Activated T-helper 9 cell treated with anti-CD3 and anti-CD28 coated beads, Interleukin-2, amount 50 U/mL, for 16 hours (primary cell): Measurements from ENCODE around the gene SPRR4.

Experiments
- DNase-seq: peaks from one replicate; pipeline ENCODE4 v3.0.0-alpha.2; 2020; ENCODE audit warnings: low read depth

Gene SPRR4, protein sequence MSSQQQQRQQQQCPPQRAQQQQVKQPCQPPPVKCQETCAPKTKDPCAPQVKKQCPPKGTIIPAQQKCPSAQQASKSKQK

DNA sequence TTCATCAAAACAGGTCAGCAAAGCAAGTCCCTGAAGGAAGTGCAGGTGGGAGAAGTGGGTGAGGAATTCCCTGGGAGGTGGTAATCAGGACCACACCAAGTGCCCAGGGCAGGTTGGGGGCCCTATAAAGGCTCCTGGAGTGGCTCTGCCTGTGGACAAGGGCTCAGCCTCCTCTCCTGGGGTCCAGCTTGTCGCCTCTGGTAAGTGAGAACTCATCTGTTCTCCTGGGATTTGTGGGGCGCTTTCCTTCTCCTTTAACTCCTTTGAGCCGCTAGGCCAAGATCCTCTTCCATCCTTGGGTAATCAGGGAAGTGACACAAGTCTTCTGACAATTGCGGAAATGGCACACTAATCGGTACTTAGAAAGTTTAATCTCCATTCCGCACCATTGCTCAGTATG is at the start of gene SPRR4:
SPRR4 (plus strand) TSS at position 154 of the 400 bp plus-strand sequence. CDS start 1,243 bp downstream, outside the sequence.
- DNase-seq = no peak

DNA sequence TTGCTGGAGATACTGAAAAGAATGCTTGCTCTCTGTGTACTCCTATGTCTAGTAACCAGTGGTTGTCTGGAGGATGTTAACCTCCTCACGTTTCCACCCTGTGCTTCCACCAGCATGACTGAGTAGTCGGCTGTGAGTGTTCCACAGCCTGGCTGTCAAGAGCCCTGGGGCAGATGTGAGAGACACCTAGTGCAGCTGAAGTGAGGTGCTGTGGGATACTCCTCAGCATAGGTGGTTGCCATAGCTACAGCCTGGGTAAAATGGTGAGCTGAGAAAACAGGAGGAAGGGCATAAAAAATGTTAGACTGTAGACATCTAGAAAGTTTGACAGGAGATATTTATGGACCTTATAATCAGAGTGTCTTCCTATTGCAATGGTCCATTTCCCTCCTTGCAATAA is 46.3 kb upstream of the SPRR4 start:
- DNase-seq = no peak

DNA sequence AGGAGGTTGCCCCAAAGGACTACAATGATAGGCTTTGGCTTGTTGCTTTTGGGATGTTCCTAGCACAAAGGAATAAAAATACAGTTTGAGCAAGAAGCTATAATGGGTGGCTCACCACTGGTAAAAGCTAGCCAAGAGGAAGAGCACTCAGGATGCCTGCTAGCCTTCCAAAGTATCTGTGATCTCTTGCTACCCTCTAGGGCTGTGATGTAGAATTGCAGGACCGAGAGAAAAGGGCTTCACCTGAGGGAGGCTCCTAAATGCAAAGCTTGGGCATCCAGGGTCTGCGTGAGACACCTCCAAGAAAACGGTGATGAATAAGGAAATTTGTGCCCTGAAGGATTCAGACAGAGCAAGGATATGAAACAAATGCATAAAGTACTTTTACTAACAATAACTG is 44.4 kb upstream of the SPRR4 start:
- no peak for DNase-seq

DNA sequence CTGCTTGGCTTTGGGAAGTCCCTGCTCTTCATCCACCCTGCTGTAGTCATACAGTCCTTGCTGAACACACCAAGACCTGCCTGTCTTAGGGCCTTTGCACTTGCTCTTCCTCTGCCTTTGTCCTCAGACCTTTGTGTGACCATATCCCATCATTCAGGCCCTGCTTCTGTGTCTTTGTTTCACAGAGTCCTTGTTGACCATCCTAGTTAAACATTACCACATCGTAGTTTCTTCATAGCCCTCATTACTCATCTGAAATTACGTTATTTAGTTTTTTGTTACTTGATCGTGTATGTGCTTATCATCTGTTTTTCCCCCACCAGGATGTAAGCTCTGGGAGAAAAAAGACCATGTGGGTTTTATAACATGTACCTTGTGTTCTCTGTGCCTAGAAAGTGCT is 41.8 kb upstream of the SPRR4 start:
- no peak for DNase-seq

DNA sequence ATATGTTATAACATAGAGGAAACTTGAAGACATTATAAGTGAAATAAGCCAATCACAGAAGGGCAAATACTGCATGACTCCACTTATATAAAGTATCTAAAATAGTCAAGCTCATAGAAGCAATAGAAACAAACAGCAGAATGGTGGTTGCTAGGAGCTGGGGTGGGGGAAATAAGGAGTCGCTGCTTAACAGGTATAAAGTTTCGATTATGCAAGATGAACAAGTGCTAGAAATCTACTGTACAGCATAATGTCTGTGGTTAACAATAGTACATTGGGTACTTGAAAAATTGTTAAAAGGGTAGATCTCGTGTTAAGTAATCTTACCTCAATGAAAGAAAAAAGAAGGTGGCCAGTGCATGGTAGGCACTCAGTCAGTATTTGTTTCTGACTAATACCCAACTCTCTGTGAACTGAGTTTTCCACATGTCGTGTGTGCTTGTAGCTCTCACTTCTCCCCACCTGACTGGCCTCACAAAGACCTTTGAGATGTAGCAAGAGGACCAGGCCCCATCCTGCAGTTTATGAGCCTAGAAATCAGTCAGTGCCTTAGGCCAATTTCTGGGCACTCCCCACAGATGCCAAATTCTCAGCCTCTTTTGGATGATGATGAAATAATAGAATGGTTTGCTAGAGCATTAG is 38.2 kb upstream of the SPRR4 start:
- no peak for DNase-seq

DNA sequence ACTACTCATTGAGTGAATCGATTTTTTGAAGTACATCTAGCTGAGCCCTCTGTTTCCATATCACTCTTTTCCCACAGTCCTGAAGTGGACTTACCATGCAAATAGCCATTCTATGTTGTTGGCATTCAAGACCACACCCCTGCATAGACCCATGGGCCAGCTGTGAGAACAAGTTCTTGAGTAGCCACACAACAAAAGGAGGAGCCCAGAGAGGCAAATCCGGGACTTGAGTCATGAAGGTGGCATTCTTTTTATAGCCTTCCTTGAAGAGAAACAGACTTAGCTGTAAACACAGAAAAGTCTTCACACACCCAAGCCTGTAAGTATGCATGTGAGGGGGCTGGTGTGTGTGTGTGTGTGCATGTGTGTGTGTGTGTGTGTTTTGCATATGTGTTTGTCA is 37.3 kb upstream of the SPRR4 start:
- DNase-seq = no peak

DNA sequence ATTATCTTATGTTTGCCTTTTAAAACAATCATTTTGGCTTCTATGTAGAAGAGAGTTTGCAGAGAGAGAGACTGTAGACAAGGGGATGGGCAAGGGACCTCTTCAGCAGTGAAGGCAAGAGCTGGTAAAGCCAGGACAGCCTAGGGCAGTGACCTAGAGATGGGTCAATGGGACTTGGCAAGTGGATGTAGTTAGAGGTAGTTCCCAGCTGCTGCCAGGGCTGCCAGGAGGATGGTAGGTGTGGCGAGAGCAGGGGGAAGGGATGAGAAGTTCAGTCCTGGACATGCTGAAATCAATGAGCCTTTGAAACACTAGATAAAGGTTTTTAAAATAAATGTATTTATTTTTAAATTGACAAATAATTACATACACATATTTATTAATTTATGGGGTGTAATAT is 29.8 kb upstream of the SPRR4 start:
- DNase-seq = no peak

DNA sequence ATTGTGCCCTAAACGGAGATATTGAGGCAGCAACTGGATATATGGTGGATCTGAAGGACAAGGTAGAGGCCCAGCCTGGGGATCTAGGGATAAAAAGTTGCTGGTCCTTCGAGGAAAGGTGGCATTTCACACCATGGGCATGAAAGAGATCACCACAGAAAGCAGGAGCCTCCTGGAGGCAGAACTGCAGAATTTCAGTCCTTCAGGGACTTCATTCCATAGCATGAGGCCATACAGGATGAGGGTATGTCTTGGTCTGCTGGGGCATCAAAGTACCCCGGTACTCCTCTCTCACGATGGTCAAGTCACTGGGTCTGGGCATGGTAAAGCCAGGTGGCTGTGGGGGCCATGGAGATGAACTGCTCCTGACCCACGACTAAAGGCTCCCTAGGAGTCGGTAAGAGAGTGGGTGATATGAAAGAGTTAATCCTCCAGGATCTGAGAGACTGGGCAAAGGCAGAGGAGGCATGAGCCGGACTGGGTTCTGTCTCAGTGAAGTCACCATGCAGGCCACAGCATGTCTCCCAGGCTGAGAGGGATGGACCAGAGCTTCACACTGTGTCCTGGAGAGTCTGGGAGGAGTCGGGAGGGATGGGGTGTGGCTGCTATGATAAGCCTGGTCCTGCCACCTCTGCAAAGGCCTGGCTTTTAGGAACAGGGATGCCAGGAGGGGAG is 29.3 kb upstream of the SPRR4 start:
- no peak for DNase-seq

DNA sequence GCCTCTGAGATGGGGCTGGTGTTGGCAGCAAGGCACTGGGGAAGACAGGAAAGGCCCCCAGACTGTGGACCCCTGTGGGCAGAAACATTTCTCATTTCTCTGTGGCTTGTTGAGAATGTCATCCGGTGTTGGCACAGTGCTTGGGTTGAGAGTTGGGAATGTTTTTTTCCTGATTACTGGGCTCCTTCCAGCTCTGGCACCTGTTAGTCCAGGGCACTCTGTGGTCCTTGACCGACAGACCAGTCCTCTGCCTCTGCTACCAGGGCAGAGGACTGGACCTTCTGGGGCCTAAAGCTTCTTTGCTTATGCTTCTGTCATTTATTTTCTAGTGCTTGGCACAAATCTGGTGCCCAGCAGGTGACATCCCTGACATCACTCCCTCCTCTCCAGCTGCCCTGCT is 28.3 kb upstream of the SPRR4 start:
- no peak for DNase-seq

DNA sequence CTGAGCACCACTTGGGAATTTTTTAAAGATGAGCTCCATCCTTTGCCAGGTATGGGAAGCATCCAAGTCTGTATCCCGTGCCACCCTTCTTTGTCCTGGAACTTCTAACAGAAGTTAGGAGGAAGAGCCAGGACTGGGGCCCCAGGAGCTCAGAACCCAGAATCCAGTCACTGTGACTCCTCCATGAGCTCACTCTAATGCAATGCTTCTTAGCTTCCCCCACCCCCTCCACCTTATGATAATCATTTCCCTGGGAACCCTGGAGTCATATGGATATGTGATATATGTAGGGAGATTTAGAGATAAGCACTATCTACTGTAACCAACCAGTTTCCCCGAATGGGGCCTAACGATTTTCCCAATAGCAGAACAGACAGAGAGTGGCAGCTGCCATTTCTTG is 24.2 kb upstream of the SPRR4 start:
- DNase-seq = no peak

DNA sequence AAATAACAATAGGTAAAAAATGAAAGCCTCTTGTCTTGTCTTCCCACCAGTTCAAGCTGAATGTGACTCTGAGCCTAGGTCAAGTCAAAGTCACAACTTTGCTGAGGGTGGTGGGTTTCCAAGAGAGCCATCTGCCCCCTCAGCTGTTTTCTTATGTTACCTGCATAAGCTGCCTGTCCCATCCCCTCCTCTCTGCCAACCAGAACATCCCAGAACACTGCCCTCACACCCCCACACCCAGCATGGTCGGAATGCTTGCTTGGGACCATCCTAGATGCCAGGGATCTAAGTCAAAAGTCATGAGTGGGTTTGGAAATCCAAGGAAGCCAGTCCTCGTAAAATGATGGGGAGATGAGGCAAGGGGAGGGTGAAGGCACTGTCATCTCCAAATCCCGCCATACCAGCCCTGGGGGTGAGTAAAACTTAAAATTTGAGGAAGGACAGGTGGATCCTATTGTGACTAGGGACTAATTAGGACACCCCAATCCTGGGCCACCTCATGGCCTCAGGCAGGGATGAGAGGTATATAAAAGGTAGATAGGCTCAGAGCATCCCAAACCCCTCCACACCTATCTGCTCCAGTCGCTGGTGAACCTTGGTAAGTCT is 23.7 kb upstream of the SPRR4 start, which contains the start of gene SPRR5:
SPRR5 (plus strand) TSS at position 556 of the 606 bp plus-strand sequence. CDS start 1,349 bp downstream, outside the sequence.
- no peak for DNase-seq

DNA sequence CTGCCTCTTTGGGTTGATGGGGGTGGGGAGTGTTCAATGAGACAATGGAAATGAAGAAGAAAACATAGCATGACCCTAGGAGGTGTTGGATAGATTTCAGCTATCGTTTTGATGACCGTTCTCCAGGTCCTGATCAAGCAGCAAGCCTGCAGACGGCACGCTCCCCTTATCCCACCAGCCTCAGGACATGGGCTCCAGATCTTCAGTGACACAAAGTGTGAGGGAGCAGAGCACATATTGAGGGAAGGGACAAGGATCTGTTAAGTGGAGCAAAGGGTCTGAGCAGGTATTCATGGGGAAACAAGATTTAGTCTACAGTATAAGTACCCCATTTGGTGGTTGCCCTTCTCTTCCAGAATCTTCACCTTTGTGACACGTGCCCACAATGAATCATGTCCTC is 18.7 kb upstream of the SPRR4 start:
- no peak for DNase-seq

DNA sequence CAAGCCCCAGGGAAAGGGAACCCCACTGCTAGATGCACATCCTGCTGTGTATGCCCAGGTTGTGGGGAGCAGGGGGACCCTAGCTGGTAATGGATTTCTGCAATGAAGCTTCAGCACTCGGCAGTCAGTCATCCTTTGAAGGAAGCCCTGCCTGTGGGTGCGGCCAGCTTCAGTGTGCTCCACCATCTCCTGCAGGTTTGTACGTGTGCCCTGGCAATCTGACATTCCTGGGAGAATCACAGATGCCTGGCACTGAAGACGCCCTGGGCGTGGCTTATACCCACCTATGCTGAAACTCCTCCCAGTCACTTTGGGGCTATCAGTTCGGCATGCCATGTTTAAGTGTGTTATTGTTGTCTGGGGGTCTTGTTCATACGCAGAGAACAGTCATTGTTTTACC is 16.7 kb upstream of the SPRR4 start:
- no peak for DNase-seq

DNA sequence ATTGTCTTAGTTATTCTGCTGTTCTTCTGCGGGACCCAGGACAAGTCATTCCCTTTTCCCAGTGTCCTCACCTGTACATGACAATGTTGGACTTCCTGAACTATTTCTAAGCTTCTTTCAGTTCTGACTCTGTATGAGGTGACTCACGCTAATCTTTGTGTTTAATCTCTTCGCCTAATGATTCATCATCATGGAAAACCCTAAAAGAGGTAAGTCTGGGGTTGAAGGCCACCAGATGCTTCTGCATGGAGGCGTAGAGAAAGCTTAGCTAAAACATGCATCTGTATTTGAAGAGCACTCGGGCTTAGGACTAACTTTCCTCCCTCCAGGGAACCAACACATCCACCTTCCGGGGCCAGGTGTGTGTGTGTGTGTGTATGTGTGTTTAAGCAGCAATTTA is 16.0 kb upstream of the SPRR4 start:
- DNase-seq = no peak

DNA sequence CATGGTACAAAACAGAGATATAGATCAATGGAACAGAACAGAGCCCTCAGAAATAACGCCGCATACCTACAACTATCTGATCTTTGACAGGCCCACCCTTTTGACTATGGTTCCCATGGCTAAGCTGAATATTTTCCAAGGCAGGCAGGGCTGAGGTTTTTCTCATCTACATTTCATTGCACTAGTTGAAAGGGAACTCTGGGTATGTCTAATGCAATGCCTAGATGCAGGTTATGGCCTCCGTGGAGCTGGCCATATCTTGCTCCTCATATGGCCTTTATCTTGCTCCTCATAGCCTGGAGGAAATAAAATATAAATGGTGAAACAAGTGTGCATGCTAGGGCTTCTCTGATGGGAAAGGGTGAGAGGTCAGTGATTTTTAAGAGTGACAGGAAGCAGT is 12.9 kb upstream of the SPRR4 start:
- no peak for DNase-seq

DNA sequence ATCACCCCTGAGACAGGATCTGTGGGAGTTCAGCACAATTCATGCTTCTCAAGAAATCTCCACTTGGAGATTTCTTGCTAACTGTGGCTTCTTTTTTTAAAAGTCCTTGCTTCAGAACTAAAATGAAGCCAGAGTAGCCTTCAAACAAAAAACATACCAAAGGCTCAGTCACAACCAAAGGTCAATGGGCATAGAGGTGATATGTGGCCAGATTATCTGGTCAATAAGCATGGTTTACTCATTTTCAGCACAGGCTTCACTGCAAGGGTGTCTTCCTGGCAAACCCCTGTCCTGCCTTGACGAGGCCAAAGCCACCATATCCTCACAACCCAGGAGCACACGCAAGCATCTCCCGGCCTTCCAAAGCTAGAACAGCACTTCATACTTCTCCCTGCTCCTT is 11.2 kb upstream of the SPRR4 start:
- DNase-seq = no peak

DNA sequence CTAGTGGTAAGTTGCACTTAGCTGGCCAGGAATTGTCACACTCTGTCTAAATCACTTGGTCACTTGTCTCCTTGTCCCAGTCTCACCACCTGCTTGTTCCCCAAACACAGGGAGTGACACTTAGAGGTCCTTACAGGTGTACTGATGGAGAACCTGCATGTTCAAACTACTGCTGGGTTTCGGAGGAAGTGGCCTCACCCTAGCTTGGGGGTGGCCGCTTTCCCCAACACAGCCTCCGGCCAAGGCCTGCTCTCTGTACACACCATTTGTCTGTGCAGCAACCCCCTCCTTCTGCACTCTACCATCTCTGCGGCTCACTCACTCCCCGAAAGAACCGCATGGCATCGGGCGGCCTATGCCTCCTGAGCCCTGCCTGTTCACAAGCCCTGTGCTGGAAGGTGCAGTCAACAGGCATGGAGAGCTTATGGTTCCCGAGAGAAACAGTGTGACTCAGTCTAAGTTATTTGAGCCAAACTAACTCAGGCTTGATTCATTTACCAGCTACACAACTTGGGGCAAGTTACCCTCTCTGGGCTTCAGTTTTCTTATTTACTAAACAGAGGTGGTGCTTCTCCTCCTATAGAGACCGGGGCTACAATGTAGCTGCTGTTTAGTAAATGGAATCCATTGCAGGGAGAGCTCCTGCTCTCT is 10.5 kb upstream of the SPRR4 start:
- no peak for DNase-seq

DNA sequence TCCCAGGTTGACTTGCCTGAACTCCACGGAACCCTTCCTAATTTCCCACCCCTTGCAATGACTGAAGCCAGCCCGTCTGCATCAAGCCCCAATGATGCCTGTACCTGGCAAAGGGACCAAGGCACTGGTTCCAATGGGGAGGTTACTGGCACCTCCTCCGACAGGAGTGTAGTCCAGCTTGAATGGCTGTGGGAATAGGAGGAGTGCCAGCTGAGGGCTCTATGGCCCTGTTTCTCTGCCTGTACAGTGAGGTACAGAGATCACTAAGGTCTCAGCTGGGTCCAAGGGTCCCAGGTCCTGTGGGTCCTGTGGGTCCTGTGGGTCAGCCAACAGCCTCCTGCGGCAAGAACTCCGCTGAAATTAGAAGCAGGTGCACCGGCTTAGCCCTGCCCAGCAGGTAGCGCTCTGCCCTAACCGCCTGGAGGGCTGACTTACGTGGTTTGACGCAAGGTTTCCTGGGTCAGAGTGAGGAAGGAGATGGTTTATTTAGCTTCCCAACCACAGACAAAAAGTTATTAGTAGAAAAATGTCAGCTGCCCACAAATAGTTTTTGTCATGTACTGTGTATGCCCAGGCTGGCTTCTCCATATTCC is 9.9 kb upstream of the SPRR4 start:
- no peak for DNase-seq

DNA sequence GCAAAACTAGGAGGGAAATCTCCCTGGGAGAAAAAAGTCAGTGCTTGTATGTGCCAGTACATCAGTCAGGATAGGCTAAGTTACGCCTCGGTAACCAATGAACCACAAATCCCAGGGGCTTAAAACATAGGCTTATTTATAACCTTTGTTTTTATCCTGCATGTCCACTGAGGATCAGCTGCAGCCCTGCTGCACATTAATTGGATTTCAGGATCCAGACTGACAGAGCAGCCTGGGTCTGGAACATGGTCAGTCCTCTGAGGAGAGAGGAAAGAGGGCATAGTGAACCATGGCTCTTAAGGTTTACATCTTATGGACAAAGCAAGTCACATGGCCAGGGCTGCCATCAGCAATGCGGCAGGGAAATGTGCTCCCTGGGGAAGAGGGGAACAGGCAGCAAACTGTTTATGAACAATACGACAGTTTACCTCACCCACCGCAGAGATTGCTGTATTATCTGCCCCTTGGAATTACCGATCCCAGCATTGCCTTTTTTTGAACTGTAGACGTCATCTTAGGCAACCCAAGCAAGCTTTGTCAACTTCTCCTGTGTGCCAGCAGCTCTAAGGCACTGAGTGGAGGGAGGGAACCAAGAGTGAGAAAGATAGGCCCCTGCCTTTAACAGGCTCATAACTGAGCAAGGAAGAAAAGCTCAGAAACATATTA is 9.1 kb upstream of the SPRR4 start:
- no peak for DNase-seq

DNA sequence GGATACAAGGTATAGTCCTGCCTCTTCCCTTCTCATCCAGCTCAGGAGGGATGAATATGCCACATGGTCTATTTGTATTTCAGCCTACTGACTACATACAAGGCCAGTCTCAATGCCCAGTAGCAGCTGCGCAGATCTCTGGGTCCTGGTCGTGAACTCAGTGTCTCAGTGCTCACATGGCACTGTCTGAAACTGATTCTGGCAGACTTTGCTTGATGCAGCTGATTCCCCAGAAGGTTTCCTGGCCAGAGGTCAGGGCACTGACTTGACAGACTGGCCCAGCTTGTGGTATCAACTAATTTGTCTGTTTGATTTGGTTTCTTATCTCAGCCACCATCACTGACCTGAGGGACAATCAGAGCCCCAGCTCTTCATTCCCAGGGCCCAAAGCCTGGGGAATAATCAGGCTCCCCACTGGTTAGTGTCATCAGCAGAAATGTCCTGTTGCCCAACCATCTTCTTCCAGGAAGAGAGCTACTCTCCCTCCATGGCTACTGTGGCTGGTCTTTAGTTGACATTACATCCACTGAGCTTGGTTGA is 7.5 kb upstream of the SPRR4 start:
- DNase-seq = no peak

DNA sequence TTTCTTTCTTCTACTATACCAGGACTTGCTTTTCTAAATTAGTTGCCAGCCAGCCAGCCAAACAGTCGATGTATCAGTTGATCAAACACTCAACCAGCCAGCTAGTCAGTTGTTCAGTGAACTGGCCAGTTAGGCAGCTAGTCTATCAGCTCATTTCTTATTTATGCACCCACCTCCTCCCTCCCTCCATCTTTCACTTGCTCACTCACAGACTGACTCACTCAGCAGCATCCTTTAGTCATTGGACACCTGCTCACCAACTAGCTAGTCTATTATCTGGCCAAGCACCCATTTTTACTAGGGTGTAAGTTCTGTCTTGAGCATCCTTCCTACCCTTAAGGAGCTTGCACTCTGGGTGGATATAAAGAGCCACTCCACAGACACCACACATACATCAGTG is 5.9 kb upstream of the SPRR4 start:
- no peak for DNase-seq

DNA sequence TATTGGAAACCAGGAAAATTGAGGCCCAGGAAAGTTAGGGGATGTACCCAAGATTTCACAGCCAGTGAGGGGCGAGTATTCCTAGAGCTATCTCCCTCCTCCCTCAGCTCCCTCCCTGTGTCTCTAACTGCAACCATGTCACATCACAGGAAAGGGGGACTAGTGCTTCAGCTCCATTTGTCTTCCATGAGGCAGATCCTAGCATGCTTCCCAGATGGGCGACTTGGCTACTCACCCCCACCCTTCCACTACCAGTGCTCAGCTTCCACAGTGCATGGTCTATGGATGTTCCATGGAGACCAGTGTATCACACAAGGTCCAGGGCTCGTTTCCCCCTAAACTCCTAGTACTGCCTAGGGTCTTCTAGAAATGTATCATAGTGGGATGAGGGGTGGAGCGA is 4.6 kb upstream of the SPRR4 start:
- no peak for DNase-seq
